SIG-M5 (cell line): ENCODE measurements around the gene ENHO.
"Not testable (repeated sequence)": the region's sequence is repeated elsewhere in the genome, so short reads cannot be mapped to it uniquely, and the experiment has no call there.

ENCODE experiments used
- DNase-seq: peaks from one replicate; lab custom pipeline; 2025; lab: John Stamatoyannopoulos, UW

ENHO gene

DNA sequence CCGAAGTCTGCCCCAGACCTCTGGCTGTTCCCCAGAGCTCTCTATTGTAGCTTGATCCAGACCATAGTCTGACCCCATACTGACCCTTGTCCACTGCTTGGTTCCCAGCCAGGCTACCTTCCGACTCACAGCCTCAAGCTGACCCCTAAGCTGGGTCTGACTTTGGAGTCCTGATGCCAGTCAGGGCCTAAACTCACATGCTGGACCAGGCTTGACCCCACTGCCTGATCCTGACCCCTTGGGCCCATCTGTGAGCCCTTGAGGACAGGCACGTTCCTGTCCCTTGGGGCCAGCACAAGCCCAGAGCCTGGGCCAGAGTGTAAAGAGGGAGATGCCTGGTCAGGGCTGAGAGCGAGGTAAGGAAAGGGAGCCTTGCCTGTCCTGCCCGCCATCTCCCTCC is 32.7 kb upstream of the ENHO start:
- DNase-seq = no peak

DNA sequence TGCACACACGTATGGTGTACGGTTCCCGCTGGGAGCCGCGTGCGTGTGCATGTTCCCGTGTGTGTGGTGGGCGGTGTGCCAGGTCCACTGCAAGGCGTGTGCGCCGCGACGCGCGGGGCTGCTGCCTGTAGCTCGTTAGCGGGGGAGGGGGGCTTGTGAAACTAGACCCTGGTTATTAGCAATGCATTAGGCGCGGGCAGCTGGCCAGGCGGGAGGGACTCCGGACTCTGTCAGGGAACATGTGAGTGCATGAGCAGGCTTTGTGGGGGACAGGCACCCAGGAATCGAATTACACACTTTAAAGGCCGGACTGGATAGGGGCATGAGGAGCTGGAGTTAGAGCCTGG is 32.2 kb upstream of the ENHO start:
- DNase-seq = no peak

DNA sequence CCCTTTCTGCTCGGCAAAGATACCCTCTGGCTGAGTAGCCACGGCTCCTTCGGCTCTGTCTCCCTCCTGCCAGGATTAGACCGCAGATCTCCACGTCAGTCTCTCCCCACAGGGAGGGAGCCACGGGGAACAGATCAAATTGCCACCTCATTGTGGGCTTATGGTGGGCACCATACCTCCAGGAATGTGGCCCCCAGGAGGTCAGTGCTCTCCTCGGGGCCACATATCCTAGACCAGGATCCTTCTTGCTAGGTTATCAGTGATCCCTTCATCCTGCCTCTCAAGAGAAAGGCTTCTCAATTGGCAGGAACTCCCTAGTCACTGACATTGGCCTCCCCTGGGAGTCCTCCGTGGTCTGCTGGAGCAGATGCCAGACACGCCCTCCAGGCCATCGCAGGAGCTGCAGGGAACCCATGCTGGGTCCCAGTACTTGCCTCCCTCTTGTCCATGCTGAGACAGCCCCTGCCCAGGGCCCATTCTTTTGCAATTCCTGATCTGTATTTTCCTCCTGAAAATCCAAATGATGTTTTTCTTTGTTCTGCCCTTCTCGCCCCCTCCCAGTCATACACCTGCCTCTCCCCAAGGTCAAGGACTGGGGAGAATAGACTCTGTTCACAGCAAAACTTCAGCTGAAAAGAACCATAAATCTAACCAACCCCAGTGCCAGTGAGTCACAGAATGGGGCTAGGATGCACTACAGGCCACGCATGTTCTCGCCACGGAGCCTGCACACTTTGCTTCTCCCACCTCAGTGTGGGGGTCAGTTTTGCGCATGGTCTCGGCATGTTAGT is 31.6 kb upstream of the ENHO start:
- no peak for DNase-seq

DNA sequence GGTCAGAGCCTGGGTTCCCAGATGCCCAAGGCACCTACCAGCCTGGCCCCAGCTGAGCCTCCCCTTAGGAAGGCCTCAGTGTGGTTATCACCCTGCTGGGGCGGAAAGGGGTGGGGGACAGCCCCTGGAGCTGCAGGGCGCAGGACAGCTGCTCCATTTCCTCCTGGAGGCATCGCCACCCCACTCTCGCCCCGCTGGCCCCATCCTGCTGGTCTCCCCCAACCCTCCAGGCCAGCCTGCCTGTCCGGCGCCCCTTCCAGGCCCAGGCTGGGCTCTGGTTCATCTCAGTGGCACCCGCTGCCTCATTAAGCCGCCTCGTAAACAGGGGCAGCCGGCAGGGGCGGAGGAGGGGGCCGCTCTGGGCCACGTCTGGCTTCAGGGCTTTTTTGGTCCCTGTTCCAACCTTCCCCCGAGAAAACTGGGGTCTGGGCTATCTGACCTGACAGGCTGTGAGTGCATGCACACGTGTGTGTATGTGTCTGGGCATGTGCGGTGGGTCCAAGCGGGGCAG is 30.8 kb upstream of the ENHO start:
- DNase-seq = no peak

DNA sequence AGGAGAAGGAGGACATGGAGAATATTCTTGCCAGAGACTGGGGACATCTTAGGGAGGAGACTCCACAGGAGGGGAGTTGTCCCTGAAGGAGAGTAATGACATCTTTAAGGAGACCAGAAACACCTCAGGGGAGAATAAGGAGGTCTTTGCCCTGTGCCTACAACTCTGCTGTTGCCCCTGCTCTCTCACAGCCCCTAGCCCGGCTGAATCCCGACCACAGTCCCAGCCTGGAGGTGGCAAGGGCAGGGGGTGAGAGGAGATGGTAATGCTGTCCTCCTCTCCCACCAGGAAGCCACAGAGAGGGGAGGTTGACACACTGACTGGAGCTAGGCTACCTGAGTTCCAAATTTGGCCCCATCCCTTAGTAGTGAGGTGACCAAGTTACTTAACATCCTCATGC is 30.2 kb upstream of the ENHO start:
- no peak for DNase-seq

DNA sequence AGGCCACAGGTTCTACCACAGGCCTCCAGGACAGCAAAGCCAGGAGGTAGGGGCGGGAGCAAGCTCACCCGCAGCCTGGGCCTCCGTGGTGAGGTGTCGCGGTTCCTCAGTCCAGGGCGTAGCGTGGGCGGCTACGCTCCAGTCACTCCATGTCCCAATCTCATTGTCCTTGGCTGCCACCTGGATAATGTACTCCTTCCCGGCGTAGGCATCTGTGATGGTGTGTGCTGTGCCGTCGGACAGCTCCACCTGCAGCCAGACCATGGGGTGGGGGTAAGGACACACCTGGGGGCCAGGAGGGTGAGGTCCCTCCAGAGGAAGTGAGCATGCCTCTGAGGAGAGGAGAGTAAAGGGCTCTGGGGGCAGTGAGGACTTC is 29.8 kb upstream of the ENHO start:
- DNase-seq = no peak

DNA sequence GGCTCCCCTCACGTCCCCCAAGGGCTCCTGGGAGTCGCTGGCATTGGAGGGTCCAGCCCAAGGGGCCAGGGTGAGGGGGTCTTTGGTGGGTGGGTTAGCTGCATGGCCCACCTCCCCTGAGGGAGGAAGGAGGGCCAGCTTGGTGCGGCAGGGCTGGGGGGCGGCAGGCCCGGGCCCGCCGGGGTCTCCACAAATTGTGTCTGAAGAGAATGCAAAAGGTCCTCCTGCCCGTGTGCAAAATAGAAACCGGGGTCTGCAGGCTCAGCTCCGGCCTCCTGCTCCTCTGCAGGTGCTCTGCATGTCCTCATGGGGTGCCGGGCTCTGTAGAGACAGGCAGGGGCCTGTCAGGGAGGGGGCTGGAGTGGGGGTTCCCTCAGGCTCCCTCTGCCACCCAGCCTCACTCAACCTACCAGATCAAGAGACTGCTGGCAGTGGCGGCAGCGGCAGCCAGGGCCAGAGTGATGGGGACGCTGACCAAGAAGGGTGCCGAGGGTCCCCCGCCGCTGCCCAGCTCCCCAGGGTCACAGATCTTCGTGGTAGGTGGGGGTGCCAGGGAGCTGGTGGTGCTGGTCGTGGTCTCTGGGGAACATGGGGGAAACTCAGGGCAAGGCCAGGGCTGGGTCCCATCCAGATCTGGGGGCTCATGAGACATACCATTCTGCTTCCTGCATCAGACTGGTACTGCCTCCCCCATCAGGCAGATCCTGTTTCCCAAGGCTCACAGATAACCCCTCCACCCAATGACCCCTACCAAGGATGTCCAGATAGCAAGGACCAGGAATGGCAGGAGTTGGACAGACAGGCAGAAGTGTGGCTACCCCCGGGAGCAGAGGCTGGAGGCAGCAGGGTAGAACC is 29.2 kb upstream of the ENHO start:
- no peak for DNase-seq

DNA sequence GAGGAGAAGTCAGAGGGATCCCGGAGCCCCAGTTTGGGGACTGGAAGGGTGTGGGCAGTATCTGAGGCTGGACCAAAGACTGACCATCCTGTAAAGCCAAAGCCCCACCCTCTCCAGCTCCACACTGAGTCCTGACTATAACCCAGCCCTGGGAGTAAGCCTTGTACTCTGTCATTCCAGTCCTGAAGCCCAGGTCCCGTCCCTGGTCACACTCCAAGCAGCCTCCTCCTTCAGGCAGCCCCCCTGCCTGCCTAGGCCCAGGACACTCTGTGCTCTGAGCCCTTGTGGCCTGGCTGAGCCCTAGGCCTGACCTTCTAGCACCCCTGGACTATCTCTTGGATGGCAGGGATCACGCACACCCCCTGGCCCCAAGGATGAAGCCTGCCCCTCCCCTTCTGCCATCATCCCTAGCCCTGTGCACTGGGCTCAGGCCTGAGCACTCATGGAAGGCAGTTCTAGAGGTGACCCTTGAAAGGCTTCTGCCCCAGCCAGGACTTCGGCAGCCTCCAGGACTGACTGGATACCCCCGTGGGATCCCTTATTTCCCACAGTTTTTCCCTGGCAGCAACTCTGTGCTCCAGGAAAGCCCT is 28.0 kb upstream of the ENHO start:
- no peak for DNase-seq

DNA sequence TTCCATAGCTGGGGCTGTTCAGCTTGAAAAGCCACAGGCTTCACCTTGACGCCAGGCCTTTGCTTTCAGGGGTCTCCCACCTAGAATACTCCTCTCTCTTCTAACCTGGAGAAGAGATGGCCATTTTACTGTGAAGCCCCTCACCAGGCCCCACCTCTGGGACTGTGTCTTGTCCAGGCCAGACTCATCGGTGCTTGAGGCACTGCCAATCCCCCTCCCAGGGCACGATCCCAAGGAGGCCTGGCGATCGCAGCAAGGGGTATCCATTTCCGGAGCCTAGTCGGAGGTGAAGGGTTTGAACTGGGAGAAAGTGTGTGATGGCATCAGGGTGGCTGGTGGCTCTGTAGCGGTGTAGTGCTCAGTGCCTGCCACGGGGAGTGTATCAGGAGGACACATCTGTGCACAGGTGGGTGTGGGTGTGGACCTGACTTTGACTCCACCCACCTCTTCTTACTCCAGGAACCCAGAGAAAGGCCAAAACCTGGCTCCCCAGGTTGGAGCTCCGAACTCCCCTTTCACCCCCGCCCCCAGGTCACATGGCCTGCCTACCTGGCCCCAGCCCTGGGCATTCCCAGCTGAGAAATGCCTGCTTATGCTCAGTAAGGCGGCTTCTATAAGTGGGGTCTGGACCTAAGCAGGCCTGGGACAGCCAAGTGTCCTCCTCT is 27.4 kb upstream of the ENHO start:
- no peak for DNase-seq

DNA sequence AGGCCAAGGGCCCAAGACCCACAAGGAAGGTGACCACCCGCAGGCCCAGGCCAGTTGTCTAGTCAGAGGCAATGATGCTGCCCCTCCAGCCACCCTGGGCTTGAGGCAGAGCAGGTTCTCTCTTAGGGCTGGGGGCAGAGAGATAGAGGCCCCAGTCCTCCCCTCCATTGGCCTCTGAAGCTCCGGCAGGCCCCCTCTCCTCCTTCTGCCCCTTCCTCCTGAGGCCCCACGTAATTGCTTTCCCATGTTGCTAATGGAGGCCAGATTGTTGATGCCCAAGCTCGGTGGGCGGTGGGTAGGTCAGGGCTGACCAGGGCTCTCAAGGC is 26.6 kb upstream of the ENHO start:
- no peak for DNase-seq

DNA sequence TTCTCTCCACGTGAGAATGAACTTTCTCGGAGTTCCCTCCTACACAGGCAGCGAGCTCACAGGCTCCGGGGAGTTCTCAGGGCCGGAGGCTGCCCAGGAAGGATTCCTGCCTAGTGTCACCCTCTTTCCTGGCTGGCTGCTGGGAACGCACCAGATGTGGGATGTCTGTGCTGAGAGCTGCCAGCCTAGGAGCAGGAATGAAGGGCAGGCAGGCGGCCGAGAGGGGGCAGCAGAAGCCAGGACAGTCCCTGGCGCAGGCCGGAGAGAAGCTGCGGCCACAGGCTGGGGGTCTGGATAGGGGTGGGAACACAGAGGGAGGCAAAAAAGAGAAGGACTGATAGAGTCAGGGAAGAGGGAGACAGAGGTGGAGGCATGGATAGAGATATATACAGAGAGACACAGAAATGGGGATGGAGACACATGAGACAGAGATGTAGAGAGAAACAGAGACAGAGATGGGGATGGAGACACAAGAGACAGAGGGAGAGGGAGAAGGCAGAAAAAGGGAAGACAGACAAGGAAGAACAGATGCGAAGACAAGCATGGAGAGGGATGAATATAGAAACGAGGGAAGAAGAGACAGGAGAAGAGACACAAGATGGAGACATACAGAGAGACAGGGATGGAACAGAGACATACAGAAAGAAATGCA is 25.3 kb upstream of the ENHO start:
- no peak for DNase-seq

DNA sequence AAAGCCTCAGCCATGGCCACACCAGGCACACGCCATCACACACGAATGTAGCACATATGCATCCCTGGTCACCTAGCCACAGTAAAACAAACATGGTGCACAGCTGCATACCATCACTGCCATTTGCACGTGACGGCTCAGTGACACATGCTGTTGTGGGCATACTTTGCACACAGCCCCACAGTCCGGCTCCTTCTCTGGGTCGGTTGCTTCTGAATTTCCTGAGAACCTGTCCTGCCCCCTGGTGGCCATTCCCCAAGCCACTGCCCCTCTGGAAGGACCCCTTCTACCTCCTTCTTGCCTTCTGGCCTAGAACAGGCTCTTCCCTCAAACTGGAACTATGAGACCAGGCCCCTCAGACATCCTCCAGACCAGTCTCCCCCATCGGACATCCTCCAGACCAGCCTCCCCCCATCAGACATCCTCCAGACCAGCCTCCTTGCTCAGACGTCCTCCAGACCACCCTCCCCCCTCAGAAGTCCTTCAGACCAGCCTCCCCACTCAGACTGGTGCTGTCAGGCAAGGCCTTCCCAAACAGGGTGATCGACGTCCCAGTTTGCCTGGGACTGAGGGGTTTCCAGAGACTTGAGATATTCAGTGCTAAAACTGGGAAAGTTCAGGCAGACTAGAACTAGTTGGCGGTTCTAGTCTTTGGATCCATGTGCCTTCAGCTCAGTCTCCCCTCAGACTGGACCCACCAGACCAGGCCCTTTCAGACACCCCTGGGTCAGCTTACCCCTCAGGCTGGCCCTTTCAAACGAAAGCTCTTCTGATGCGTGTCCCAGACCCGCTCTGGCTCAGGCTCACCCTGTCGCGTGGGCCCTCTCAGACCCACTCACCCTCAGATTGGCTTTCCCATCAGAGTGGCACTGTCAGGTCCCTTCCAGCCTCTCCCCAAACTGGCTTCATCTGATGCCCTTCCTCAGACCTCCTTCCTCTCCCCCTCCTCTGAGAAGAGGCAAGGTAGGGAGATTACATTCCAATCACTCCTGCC is 24.3 kb upstream of the ENHO start:
- DNase-seq = no peak

DNA sequence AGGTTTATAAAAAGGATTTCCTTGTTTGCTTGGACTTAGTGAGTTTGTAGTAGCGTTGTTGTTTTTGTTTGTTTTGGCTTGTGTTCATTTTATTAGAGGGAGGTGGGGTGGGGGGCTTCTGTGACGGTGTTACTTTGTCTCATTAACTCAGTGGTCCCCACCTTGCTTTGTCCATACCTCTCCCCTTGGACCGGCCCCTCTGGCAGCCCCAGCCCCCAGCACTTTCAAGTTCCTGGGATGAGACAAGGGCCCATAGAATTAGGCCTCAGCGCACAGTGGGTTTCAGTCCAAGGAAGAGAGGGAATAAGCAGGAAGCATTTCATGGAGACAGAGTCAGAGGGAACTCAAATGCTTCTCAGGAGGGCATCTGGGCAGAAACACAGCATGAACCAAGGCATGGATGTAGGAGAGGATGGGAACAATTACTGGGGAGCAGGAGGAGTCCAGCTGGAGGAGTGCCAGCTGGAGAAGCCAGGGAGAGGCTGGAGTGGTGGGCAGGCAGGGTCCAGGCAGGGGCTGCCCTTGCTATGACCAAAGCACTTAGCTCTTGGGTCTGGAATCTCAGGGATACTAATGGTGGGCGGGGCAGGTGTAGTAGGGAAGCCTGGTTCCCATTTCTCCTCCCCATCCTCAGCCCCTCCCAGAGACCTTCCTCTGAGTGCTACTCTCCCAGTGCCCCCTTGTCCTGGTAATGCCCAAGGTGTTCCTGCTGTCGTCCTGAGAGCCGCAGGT is 23.5 kb upstream of the ENHO start:
- no peak for DNase-seq

DNA sequence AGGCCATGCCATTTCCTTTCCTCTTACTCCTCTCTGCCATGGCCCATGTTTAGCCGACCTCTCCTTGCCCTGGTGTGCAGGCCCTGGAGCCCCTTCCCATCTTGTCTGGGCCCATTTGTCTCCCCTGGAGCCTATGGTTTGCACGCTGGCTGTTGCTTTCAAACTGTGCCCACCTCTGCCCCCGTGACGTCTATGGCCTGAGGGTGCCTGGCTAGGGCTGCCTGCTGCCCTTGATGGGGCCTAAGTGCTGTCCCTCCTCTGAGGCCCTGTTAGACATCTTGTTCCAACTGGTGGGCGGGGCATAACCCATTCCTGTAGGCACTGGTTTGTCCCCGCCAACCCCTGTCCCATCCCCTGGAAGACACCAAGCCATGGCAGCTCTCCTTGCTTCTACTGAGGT is 22.7 kb upstream of the ENHO start:
- no peak for DNase-seq

DNA sequence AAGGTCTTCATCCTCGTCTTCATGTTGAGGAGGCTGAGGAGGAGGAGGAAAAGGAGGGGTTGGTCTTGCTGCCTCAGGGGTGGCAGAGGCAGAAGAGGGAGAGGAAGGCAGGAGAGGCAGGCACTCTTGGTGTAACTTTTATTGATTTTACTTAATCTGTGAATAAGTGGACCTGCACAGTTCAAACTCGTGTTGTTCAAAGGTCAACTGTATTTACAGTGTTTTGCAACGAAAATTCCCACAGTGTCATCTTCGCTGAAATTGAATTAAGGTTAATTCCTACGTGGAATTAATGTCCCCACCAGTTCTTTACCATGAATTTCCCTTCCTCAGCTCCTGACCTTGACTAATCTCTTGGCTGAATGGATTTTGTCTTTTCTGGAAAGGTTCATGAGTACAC is 21.2 kb upstream of the ENHO start:
- DNase-seq = no peak

DNA sequence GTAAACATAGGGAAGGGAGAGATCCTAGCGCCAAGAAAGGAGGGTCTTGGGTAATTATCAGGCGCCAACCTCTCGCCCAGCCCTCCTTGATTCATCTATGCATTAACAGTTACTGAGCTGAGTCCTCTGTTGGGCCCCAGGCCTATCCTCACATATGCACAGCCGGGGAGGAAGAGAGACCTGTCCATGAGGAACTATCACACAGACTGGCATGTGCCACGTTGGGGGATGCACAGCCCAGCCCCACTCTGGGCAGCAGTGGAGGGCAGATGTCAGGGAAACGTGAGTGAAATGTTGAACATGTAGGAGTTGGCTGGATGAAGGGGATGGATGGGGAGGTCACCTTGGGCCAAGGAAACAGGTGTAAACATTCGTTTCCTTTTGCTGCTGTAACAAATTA is 18.8 kb upstream of the ENHO start:
- DNase-seq = no peak

DNA sequence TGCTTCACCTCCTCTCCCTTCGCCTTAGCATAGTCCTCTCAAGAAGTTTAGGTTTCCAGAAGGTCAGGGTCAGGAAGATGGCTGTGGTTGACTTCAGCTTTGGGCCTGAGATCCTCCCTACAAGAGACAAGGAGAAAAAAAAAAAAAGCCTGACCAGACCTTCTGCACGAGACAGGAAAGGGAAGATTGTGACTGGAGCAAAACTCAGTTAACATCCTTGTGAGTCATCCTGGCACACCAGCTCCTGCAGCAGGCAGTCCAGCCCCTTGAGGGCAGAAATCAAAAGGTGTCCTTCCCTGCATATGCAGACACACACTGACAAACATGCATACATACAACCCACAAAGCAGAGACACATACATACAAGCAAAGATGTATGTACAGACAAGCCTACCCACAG is 18.0 kb upstream of the ENHO start:
- DNase-seq = no peak

DNA sequence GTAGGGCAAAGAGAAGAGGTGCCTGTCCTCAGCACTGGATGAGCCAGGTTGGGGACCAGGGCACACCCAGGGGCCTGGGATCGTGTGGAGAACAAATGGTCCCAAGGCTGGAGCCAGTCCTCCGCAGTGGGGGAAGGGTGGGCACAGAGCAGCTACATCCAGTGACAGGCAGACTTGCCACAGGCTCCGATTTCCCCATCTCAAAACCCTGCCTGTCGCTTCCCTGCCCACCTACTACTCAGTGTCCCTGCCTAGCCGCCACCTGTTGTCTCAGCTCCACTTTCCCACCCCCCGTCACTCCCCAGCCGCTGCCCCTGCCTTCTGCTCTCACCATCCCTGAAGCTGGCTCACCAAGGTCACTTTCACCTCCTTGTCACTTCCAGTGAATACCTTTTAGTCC is 13.9 kb upstream of the ENHO start:
- no peak for DNase-seq

DNA sequence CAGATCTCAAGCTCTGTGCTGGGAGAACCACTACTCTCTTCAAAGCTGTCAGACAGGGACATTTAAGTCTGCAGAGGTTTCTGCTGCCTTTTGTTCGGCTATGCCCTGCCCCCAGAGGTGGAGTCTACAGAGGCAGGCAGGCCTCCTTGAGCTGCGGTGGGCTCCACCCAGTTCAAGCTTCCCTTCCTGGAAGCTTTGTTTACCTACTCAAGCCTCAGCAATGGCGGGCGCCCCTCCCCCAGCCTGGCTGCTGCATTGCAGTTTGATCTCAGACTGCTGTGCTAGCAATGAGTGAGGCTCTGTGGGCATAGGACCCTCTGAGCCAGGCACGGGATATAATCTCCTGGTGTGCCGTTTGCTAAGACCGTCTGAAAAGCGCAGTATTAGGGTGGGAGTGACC is 9.3 kb upstream of the ENHO start:
- not testable (repeated sequence) for DNase-seq

DNA sequence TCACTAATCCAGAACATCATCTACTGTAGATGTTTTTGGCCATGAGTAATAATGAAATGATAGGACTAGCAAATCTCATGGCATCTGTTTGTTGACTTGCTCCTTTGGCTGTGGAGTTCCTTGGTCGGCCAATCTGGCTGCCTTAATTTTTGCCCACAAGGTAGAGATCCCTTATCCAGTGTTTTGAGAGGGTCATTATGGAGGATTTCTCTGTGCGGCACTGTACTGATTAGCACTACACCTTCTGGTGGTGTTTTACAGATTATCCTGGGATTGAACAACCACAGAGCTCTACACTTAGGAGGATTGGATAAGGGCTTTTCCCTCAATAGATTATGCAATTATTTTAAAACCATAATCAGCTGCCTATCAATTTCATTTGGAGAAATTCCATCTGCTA is 3.2 kb upstream of the ENHO start:
- DNase-seq = no peak
